Effector CD4-positive, alpha-beta T cell (primary cell): ENCODE results near the gene NDE1.
"Not testable (repeated sequence)": the region's sequence is repeated elsewhere in the genome, so short reads cannot be mapped to it uniquely, and the experiment has no call there.

Source experiments
- DNase-seq: peaks from one replicate; pipeline ENCODE4 v3.0.0-alpha.2; 2020
- total RNA-seq: gene quantifications from one replicate; lab custom pipeline; 2026; lab: John Stamatoyannopoulos, UW

NDE1 gene
- 111 reads per million, percentile 84 among the genes with 10 or more reads in this experiment for total RNA-seq

- peak; percentile 87 for DNase-seq
Measured at GRCh38 chr16:15650019-15650697, at the start of gene NDE1. Gene NDE1, plus strand, starts transcription at chr16:15650245. Its CDS starts 14,534 bp downstream, at chr16:15664779.

- DNase-seq = no peak
Measured at GRCh38 chr16:15601212-15601879, 48.7 kb upstream of the NDE1 start.

- no peak for DNase-seq
Measured at GRCh38 chr16:15602285-15603044, 47.6 kb upstream of the NDE1 start.

- DNase-seq = no peak
Measured at GRCh38 chr16:15604460-15605440, 45.3 kb upstream of the NDE1 start.

GRCh38 chr16:15605839-15606517 is 44.1 kb upstream of the NDE1 start:
- DNase-seq = no peak

- no peak for DNase-seq
Measured at GRCh38 chr16:15606518-15607220, 43.4 kb upstream of the NDE1 start.

GRCh38 chr16:15607221-15607699 is 42.8 kb upstream of the NDE1 start:
- not testable (repeated sequence) for DNase-seq

- DNase-seq = no peak
Measured at GRCh38 chr16:15607700-15608396, 42.2 kb upstream of the NDE1 start.

GRCh38 chr16:15608398-15609285 is 41.4 kb upstream of the NDE1 start:
- DNase-seq = no peak

GRCh38 chr16:15609286-15609649 is 40.8 kb upstream of the NDE1 start:
- DNase-seq = no peak

- no peak for DNase-seq
Measured at GRCh38 chr16:15610369-15610871, 39.6 kb upstream of the NDE1 start.

- no peak for DNase-seq
Measured at GRCh38 chr16:15611610-15612009, 38.4 kb upstream of the NDE1 start.

GRCh38 chr16:15613676-15614075 is 36.4 kb upstream of the NDE1 start:
- no peak for DNase-seq

GRCh38 chr16:15616012-15616411 is 34.0 kb upstream of the NDE1 start:
- DNase-seq = no peak

- DNase-seq = no peak
Measured at GRCh38 chr16:15616475-15617165, 33.4 kb upstream of the NDE1 start.

- DNase-seq = no peak
Measured at GRCh38 chr16:15617901-15618300, 32.1 kb upstream of the NDE1 start.

- DNase-seq = no peak
Measured at GRCh38 chr16:15618392-15618791, 31.7 kb upstream of the NDE1 start.

- no peak for DNase-seq
Measured at GRCh38 chr16:15620611-15621195, 29.3 kb upstream of the NDE1 start.
